T-helper 1 cell treated with Interleukin-12 subunit alpha and Interleukin-12 subunit beta and Interleukin-4 antibody, amounts not matched to agents 30 ng/mL and 1 ng/mL, for 36 hours (primary cell): ENCODE data around the gene DEAF1. TPM values are rescaled to one million over a fixed set of nuclear protein-coding genes. Genes with fewer than 3 reads are reported as not detected.
"Not testable (repeated sequence)": the region's sequence is repeated elsewhere in the genome, so short reads cannot be mapped to it uniquely, and the experiment has no call there.

ENCODE experiments used
- intact Hi-C: fragments of 100-400 bp; cut with micrococcal nuclease; formaldehyde crosslinking; loops from one replicate; pipeline ENCODE4 v1.15.1; 2024
- total RNA-seq: library from RNA; stranded (reverse); gene quantifications from 2 replicates; pipeline ENCODE4 v1.2.3, GENCODE V29; 2022

The DEAF1 gene, protein sequence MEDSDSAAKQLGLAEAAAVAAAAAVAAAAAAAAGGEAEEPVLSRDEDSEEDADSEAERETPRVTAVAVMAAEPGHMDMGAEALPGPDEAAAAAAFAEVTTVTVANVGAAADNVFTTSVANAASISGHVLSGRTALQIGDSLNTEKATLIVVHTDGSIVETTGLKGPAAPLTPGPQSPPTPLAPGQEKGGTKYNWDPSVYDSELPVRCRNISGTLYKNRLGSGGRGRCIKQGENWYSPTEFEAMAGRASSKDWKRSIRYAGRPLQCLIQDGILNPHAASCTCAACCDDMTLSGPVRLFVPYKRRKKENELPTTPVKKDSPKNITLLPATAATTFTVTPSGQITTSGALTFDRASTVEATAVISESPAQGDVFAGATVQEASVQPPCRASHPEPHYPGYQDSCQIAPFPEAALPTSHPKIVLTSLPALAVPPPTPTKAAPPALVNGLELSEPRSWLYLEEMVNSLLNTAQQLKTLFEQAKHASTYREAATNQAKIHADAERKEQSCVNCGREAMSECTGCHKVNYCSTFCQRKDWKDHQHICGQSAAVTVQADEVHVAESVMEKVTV
- 46.7 and 51.9 TPM in 2 replicates for total RNA-seq

DNA sequence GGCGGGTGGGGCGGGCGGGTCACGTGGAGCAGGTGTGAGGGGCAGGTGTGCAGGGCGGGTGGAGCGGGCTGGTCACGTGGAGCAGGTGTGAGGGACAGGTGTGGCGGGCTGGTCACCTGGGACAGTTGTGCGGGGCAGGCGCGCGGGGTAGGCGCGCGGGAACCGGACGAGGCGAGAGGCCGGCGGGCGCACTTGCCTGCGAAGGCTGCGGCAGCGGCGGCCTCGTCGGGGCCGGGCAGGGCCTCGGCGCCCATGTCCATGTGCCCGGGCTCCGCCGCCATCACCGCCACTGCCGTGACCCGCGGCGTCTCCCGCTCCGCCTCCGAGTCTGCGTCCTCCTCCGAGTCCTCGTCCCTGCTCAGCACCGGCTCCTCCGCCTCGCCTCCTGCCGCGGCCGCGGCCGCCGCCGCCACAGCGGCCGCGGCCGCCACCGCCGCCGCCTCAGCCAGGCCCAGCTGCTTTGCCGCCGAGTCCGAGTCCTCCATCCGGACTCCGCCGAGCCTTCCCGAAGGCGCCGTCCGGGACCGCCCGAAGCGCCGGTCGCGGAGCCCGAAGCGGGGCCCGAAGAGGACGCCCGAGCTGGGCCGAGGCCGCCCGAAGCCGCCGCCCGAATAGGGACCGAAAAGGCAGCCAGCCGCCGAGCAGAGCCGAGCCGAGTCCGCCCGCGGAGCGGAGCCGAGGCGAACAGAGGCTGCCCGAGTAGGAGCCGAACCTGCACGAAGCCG is at the start of gene DEAF1:
Gene DEAF1 (minus strand): TSS at position 660 of the 725 bp plus-strand sequence. CDS start 175 bp downstream, at position 485.
- intact Hi-C loops: loop anchor here (1.0 to 5.0 kb wide), 12 partner anchors 53 to 458 kb away; partner anchors contain the start of genes CHID1, GATD1, HRAS and IRF7

DNA sequence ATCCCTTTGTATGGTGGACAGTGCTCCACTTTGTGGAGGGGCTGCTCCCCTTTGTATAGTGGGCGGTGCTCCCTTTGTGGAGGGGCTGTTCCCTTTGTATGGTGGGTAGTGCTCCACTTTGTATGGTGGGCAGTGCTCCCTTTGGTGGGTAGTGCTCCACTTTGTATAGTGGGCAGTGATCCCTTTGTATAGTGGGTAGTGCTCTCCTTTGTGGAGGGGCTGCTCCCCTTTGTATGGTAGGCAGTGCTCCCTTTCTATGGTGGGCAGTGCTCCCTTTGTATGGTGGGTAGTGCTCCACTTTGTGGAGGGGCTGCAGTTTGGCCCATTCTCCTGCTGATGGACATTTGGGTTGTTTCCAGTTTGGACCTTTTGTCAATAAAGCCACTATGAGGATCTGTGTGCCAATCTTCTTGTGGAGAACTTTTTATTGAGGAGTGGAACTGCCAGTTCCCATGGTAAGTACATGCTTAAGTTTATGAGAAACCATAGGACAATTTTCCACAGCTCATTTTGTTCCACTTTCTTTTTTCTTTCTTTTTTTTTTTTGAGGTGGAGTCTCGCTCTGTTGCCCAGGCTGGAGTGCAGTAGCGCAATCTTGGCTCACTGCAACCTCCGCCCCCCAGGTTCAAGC is 47.7 kb upstream of the DEAF1 start:
- intact Hi-C loops: no loop called here

DNA sequence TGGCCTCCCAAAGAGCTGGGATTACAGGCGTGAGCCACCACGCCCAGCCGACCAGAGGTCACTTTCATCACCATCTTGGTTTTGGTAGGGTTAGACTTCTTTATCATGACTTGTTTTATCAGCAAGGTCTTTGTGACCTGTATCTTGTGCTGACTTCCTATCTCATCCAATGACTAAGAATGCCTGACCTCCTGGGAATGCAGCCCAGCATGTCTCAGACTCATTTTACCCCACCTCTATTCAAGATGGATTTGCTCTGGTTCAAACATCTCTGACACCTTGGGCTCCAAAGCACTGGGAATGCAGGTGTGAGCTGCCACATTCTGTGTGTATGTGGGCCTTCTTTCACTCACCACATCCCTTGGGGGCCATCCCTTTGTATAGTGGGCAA is 47.1 kb upstream of the DEAF1 start:
- intact Hi-C loops: no loop called here

DNA sequence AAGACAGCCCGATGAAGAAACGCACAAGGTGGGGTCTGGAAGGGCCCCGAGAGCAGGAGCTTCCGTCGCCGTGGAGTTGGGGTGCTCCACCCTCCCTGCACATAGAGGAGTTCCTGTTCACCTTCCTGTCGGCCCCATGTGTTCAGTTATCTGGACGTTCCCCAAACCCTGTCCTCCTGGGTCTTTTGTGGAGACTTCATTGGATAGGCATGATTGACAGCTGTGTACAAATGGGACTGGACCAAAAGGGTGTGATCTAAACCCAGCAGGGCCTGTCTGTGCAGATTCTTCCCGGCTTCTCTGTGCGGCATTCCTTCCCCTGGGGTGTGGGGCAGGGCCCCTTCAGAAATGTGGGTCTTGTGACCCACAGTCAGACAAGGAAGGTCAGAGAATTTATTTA is 42.9 kb upstream of the DEAF1 start:
- intact Hi-C loops: not testable (repeated sequence)

DNA sequence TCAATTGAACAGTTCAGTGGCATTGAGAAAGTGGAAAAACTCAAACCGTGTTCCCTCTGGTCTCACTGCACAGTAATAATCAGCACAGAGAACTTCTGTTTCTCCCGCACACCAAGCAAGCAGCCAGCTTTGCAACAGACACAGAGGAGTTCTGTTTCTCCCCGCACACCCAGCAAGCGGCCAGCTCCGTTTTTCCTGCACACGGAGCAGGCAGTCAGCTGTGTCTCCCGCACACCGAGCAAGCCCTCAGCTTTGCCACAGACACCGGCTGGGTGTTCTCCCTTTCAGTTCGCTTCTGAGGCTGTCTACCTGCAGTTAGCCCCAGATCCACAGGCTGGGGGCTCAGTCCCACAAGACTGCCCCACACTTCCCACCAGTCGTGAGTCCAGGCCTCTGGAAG is 42.3 kb upstream of the DEAF1 start:
- intact Hi-C loops: no loop called here

DNA sequence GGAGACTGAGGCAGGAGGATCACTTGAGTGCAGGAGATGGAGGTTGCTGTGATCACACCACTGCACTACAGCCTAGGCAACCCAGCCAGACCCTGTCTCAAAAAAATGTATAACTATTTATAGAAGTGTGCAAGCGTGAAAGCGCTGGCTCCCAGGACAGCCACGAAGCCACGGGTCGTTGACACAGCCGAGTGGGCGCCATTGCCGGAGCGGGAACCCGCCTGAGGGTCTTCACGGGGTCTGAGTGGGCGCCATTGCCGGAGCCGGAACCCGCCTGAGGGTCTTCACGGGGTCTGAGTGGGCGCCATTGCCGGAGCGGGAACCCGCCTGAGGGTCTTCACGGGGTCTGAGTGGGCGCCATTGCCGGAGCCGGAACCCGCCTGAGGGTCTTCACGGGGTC is 39.5 kb upstream of the DEAF1 start:
- intact Hi-C loops: not testable (repeated sequence)

DNA sequence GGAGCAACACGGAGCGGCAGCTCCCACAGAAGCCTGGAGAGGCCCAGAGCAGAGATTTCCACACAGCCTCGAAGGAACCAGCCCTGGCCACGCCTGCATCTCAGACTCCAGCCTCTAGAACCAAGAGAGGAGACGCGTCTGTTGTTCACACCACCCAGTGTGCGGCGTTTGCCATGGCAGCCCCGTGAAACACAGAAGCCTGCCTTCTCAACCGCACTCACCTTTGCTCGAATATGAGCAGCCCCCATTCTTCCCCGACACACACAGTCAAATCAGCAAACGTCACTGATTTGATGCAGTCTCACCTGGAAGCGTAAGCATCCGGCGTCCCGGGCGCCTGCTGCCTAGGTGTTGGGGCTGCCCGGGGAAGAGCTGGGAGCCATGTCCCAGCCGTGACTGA is 38.0 kb upstream of the DEAF1 start:
- intact Hi-C loops: no loop called here

DNA sequence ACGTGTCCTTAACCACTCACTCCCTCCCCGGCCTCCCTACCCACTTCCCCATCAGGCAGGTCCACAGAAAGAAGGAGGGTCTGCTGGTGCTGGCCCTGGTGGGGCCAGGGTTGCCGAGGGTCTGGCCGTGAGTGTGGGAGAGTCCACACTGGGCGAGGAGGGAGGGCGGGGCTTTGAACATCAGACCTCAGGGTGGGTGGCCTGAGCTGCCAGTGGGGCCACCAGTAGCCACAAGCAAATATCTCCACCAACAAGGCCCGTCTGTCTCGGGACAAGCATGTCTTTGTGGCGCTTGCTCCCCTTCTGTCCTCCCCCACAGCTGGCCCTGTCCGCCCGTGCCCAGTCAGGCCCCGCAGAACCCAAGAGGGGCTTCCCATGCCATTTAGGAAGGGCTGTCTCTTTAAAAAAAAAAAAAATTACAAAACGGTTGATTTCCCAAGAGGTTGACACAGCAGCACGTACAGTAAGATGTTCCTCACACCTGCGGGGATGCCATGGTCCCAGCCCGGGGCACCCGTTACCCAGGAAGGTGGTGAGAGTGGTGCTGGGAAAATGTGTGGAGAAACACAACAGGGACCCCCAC is 34.6 kb upstream of the DEAF1 start:
- intact Hi-C loops: loop anchor here (2.0 kb wide), 1 partner anchor 67 kb away; no protein-coding TSS in a partner anchor

DNA sequence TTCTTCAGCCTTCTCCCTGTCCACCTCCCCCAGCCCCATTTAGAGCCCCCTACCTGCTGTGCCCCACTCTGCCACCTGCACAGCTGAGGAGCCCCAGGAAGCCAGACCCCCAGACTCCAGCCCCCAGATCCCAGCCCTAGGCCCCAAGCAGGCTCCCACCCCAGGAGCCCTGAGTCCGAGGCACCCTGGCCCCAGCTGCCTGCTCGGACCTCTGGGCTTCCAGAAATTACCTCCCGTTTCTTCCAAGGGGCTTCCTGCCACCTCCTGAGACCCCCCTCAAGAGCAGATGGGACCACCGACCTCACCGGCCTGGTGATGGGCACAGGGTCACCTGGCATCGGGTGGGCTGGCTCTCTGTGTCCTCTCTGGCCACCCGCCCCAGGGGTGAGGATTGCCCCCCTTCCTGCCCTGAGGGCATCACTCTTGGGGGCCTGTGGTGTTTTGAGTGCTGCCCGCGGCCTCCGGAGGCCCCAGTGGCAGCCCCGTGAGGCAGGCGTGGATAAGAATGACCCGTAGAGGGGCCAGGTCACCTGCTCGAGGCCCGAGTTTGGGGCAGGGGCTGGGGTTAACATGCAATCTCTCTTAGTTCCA is 34.0 kb upstream of the DEAF1 start:
- intact Hi-C loops: loop anchor here (2.0 kb wide), 1 partner anchor 68 kb away; no protein-coding TSS in a partner anchor

DNA sequence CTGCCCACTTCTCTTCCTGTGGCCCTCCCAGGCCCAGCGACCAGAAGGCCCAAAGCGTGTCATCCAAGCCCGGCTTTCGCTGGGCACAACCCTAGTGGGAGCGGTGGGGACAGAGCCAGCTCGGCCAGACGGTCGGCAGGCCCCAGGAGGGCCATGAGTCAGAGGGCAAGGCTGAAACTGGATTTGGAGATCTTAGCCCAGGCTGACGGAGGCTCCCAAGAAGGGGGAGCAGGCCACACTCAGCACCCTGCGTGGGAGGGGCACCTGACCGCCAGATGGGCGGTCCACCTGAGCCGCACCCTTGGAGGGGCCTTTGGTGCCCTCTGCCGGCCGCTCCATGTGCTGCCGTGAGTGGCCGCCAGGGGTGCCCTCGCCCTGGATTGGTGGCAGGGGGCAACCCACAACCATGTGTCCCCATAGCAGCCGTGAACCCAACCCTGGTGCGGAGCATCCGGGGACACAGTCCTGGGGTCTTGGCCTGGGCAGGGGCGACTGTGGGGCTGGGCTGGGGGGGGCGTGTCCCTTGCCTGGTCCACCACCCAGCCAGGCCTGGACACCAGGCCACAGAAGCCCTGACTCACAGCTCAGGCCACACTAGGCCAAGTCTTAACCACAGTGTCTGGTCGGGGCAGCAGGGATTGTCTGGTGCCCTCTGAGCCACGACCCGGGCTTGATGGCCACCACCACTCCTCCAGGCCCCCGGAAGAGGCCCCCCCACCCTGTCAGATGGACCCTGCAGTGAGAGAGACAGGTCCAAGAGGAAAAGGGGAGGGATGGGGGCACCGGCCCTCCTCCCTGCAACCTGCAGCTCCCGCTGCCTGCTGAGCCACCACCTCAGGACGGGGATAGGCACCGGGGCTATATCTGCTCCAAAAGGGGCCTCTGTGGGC is 33.1 kb upstream of the DEAF1 start:
- intact Hi-C loops: loop anchor here (2.0 kb wide), 1 partner anchor 69 kb away; no protein-coding TSS in a partner anchor

DNA sequence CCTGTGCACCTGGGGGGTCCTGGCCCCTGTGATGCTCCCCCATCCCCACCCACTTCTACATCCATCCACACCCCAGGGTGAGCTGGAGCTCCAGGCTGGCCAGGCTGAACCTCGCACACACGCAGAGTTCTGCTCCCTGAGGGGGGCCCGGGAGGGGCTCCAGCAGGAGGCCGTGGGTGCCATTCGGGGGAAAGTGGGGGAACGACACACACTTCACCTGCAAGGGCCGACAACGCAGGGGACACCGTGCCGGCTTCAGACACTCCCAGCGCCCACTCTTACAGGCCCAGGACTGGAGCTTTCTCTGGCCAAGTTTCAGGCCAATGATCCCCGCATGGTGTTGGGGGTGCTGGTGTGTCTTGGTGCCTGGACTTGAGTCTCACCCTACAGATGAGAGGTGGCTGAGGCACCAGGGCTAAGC is 32.3 kb upstream of the DEAF1 start:
- intact Hi-C loops: no loop called here

DNA sequence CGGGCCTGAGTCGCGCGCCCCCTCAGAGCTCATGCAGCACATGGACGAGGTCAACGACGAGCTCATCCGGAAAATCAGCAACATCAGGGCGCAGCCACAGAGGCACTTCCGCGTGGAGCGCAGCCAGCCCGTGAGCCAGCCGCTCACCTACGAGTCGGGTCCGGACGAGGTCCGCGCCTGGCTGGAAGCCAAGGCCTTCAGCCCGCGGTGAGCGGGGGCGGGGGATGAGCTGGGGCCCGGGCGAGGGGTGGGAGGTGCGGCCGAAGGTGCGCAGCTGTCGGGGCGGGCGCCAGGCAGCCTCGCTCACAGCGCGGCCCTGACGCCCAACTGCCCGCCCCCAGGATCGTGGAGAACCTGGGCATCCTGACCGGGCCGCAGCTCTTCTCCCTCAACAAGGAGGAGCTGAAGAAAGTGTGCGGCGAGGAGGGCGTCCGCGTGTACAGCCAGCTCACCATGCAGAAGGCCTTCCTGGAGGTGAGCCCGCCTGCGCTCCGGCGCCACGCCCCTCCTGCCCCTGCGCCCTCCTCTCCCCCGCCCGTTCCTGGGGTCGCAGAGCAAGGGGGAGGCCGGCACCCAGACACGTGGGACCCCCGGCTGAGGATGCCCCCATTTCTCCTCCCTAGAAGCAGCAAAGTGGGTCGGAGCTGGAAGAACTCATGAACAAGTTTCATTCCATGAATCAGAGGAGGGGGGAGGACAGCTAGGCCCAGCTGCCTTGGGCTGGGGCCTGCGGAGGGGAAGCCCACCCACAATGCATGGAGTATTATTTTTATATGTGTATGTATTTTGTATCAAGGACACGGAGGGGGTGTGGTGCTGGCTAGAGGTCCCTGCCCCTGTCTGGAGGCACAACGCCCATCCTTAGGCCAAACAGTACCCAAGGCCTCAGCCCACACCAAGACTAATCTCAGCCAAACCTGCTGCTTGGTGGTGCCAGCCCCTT is 31.5 kb upstream of the DEAF1 start:
- intact Hi-C loops: no loop called here

DNA sequence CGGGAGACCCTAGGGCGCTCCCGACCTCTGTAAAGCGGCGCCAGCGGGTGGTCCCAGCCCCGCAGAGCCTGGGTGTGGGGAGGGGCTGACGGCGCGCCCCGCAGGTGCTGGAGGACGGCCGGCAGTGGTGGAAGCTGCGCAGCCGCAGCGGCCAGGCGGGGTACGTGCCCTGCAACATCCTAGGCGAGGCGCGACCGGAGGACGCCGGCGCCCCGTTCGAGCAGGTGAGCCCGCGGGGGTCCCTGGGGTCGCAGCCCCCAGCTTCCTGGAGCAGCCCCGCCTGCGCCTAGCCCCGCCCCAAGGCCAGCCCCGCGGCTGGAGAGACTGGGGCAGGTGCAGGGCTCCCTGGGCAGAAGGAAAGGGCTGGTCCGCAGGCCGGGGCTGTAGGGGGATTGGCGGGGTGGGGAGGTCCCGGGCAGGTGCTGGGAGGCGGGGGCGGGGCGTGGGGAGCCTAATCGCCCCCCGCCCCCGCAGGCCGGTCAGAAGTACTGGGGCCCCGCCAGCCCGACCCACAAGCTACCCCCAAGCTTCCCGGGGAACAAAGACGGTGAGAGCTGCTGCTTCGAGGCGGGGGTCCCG is 30.7 kb upstream of the DEAF1 start:
- intact Hi-C loops: no loop called here

DNA sequence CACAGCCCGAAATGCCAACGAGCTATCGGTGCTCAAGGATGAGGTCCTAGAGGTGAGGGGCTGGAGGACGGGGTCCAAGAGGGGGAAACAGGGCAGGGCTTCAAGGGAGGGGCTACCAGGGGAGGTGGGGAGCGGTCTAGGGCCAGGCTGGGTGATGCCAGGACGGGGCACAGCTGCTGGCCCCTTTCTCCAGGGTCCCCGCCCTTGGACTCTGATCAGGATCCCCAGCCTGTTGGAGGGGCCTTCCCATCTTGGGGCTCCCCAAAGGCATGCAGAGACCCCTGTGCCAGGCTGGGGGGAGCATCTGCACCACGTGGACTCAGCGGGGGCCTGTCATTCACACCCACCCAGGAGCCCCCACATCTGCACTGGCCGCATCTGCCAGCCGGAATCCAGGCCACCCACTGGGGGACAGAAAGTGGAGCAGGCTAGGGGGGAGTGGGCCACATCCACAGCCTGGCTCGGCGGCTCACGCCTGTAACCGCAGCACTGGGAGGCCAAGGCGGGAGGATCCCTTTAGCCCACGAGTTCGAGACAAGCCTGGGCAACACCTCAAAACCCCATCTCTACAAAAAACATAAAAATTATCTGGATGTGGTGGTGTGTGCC is 29.9 kb upstream of the DEAF1 start:
- intact Hi-C loops: loop anchor here (5.0 kb wide), 1 partner anchor 188 kb away; the partner anchor contains the start of genes HRAS and LRRC56

DNA sequence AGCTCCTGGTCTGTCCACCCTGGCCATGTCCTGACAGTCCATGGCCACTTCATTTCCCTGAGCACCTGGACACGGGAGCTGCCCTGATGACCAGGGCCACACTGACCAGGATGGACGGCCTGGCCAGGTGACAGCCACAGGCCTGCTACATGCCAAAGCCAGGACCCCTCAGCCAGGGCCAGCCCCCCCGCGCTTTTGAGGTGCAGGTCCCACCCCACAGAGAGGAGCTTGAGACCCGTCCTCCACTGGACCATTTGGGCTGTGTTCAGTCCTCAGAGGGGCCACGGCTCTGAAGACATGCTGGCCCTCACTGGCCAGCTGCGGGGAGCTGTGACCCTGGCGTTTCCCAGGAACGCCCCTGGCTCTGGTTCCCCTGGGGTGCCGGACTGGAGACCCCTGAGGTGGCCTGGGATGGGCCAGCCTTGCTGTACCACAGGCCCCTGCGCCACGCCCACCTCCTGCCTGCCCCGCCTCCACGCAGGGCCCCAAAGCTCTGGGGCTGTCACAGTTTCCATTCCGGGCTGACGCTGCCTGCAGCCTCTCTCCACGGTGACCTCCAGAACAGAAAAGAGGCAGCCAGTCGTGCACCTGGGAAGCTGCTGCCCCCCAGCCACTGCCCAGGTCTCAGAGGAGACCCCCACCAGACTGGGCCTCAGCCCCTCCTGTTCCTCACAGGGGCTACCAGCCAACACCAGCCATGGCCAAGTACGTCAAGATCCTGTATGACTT is 29.2 kb upstream of the DEAF1 start:
- intact Hi-C loops: loop anchor here (5.0 kb wide), 1 partner anchor 187 kb away; the partner anchor contains the start of genes HRAS and LRRC56

DNA sequence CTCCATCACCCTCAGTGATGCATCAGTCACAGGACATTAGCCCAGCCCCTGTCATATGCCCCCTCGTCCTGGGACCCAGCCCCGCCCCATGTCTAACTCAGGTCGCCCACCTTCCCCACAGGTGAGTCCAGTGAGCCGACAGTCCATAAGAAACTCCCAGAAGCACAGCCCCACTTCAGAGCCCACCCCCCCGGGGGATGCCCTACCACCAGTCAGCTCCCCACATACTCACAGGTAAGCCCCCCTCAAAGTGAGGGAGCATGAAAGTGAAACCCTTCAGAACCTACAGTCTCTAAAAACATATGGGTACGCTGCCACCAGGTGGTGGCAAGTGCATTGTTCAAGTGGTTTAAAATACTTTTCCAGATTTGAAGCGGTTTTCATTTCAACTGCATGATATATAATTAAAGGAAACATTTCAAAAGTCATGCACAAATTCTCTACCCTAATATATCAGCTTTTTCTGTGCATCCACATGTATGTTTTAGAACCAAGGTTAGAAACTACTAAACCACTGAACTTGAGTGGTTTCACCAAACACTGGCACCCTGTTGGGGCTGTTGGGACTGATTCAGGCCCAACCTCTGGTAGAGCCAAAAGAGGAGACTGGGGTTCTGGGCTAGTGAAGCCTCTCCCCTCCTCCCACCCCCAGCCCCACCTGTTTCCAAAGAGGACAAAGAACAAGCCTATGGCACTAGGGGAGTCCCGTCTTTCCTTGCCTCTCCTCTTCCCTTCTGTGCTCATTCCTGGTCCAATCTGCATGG is 28.3 kb upstream of the DEAF1 start:
- intact Hi-C loops: loop anchor here (1.0 to 5.0 kb wide), 7 partner anchors 24 to 186 kb away; partner anchors contain the start of genes HRAS, LRRC56 and TALDO1
